ENCODE measurements around the gene TNS3.

The TNS3 gene

GRCh38 chr7:47465191-47465590, 116.7 kb downstream of the TNS3 start:
- DNase-seq: no peak

GRCh38 chr7:47464266-47464665, 117.6 kb downstream of the TNS3 start:
- DNase-seq: no peak

GRCh38 chr7:47461746-47462145, 120.2 kb downstream of the TNS3 start:
- no peak for DNase-seq

DNA sequence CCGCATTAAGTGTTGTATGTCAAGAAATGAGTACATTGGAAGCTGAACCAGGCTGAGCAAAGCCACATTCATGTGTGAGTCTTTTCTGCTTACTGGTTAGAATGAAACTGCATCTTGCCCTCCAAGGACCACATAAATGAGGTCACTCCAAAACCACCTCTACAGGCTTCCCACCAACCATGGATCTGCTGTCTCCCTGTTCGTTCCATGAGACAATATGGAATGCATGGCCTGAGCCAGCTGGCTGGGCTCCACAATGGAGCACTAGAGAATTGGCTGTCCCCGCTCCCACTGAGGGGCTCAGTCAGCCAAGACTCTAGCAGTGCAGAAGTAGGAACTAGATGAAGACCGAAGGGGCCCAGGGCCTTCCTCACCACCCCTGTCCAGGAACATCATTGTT, 120.8 kb downstream of the TNS3 start:
- DNase-seq: no peak

DNA sequence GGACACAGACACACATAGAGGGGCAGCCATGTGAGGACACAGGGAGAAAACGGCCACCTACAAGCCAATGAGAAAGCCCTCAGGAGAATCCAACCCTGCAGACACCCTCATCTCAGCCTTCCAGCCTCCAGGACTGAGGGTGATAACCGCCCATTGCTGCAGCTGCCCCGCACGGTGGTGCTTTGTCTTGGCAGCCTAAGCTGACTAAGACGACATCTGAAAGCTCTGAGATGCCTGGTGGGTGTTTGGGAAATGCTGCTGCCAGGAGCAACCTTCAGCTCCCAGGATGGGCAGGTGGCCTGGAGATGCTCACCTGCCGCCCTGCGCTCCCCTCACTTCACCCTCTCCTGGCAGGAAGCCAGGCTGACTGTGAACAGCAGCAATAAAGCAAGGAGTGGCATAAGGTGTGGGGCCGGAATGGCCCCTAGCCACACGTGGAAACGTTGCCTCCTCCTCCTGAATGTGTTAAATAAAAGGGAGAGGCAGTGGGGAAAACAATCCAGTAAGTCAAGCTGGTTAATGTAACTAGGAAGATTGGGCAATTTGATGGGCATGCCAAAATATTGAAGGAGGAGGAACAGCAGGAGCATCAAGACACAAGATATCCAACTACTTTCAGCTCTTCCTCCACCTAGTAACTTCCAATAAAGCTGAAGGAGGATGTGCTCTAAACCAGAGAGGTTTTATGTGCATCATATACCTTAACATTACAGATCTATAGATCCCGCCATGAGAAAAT, 121.5 kb downstream of the TNS3 start:
- DNase-seq: no peak

DNA sequence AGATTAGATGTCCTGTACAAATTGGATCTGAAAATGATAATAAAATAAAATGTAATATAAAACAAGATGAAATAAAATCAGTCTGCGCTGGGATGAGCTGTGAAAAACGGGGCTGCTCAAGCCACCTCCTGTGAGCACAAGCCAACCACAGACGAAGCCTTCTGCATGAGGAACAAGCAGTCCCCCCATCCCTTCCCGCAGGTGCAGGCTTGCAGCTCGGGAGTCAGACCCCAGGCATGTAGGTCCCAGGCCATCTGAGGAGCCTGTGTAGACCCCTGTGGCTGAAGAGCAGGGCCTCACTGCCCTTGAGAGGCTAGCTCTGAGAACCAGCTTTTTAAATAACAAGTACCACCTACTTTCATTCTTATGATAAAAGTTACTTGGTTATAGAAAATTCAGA, 123.4 kb downstream of the TNS3 start:
- no peak for DNase-seq

DNA sequence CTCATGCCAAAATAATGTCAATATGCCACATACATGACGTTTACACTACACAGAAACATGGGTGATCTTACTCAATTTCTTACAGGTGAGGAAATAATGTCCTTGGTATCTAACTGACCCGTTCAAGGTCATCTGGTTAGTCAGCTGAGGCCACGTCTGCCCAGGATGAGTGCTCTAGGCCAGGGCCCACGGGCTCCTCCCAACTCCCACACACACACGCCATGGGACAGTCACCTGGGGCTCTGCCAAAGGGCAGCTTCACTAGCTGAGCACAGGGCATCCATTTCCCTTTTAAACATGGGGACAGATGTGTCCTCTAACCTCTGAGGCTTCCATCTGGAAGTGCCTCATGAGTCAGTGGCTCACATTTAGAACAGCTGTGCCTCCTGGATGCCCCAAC, 123.9 kb downstream of the TNS3 start:
- DNase-seq: no peak

DNA sequence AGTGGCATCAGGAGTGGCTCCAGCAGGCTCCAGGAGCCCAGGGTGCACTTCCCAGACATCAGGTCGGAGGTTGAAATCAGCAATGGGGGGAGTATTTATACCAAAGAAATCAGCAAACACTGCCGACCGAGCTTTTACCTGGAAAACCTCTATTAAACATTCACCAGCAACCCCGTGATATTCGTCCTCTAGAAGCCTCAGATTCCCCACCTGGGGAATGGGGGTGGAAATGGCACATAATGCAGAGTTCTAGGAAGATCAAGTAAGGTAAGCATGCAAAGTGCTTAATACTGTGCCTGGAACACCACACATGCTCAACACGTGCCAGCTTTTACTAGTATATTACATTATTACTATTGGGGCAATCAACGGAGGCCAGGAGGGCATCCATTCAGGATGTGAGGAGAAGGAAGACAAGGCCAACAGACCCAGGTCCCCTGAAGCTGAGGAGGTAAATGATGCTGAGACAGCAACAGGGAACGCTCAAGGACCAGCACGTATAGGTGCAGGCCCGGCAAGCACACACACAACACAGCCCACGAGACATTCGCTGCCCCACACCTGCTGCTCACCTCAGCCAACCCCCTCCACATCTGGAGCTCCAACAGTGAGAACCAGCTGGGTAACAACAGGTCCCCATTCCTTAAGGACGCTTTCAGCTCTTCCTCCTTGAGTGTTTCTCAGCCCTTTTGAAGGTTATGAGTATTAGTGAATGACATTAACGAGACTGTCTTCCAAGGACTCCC, 125.5 kb downstream of the TNS3 start:
- no peak for DNase-seq

GRCh38 chr7:47455872-47456185, 126.1 kb downstream of the TNS3 start:
- DNase-seq: no peak

- no peak for DNase-seq
Measured at GRCh38 chr7:47454974-47455871, 126.7 kb downstream of the TNS3 start.

DNA sequence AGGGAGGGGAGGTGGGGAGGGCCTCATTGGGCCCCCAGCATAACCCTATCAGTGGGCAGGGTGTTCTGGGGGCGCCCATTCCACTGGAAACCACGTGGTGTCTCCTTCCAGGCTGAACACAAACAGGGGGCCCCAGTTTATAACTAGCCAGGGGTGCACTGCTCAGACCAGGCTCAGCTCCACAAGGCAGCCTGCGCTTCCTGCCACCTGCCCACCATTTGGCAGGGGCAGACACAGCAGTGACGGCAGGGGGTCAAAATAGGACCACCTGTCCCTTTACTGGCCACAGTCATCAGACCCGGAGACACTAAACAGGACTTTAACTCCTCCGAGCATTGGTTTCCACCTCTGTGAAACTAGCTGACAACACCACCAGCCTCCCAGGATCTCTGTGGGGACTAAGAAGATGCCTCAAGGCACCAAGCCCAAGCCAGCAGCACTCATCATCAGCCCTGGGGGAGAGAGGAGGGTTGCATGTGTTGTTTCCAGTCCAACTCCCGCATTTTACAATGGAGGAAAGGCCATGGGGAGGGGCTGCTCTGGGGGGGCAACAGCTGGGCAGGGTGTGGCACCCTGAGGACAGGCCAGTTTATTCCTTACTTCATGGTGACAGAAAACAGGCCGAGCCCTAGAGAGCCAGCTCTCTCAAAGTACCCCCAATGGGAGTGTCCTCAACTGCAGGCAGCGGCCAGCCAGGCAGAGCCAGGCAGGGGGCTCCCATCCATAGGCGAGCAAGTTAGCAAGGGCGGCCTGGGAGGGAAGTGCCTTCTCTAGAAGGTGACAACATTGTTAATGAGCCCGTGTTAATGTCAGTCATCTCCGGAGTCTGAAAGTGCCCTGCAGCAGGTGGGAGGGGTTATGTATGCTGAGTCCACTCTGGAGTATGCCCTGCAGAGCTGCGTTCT, 127.6 kb downstream of the TNS3 start:
- no peak for DNase-seq

- DNase-seq: no peak
Measured at GRCh38 chr7:47453093-47454061, 128.5 kb downstream of the TNS3 start.

GRCh38 chr7:47452715-47453092, 129.2 kb downstream of the TNS3 start:
- no peak for DNase-seq

DNA sequence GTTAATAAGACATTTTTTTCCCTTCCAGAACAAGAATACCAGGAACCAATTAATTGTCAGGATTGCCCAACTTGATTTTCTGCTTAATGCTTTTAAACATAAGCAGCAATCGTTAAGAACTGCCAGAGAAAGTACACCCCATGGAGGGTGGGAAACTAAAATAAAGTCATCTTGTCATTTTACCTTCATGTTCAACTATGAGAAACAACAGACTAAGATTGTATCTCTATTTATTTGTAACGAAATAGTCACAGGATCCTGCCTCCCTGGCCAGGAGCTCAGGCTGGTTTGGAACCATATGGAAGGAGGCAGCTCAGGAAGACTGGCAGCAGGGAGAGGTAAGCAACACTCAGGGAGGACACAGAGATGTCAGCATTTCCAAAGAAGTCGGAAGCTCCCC, 129.6 kb downstream of the TNS3 start:
- no peak for DNase-seq

GRCh38 chr7:47451851-47452205, 130.1 kb downstream of the TNS3 start:
- DNase-seq: no peak

- no peak for DNase-seq
Measured at GRCh38 chr7:47449810-47450590, 131.9 kb downstream of the TNS3 start.

DNA sequence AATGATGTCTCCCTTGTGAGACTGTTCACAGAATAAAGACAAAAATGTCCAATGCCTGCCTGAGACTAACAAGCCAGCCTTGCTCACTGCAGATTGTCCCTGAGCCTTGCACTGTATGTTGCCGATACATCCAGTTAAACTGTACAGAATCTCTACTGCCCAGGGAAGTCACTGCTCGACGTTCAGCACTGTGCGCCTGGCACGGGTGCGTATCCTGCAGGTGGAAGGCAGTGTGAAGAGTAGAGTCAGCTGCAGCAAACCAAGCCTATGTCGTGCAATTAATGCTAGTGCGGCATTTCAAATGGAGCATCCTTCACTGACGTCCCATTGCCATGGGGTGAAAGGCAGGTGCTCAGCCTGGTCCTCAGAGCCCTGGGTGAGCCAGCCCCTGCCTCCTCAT, 132.9 kb downstream of the TNS3 start:
- no peak for DNase-seq

DNA sequence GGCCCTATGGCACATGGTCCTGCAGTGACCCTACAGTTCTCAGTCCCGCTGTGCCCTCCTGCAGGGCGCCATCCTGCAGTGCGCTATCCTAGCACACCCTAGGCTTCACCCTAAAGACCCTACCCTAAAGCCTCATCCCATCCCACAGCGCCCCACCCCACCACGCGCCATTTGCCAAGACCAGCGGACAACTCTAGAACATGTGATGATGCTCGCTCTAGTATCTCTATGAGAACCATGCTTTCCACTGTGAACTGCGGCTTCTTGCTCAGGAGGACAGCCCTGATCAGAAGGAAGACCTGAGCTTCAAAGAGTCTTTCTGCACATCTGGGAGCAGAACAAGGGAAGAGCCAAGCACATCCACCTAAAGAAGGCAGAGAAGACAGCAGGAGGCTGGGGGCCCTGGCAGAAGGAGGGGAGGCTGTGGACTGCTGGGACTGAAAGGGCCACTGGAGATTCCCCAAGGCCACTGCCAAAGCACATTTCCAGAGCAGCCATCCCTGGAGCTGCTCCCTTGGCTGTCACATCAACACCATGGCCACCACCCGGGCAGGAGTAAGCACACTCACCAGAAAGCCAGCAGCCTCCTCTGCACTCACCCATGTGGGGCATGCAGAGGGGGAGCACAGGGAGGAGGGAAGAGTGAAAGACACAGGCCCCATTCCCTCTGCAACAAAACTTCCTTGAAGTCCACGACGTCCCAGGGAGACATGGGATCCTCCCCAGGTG, 134.1 kb downstream of the TNS3 start:
- no peak for DNase-seq

GRCh38 chr7:47446871-47447466, 134.9 kb downstream of the TNS3 start:
- no peak for DNase-seq

All from effector CD4-positive, alpha-beta T cell (primary cell).